OCI-LY3 (cell line): ENCODE measurements around the gene WDPCP.
"Not testable (repeated sequence)": the region's sequence is repeated elsewhere in the genome, so short reads cannot be mapped to it uniquely, and the experiment has no call there.

Experiments
- H2AFZ ChIP-seq: fragments of 200-600, 300-600 bp; shearing (Covaris generic); 2 replicates; pipeline ENCODE4 v1.6.0; 2014; ENCODE audit warnings: antibody characterized with exemption, low read depth, low read length
- H3K27ac ChIP-seq: fragments of 200-600, 300-600 bp; sonication (generic); 2 replicates; pipeline ENCODE4 v1.5.1; 2014; ENCODE audit warnings: mild to moderate bottlenecking, low read length, moderate library complexity, mixed read lengths
- H3K27me3 ChIP-seq: fragments of 200-600, 300-600 bp; sonication (generic); 2 replicates; pipeline ENCODE4 v1.6.1; 2014; ENCODE audit warnings: low read depth, low read length, mixed read lengths
- H3K36me3 ChIP-seq: fragments of 200-600, 300-600 bp; sonication (generic); replicated peaks from 2 replicates; pipeline ENCODE3; 2014; ENCODE audit warnings: low read depth, low read length, mixed read lengths
- H3K4me1 ChIP-seq: fragments of 300-600, 200-600 bp; sonication (generic); 2 replicates; pipeline ENCODE4 v1.6.1; 2014; ENCODE audit warnings: low read length, mixed read lengths
- H3K4me2 ChIP-seq: fragments of 200-600, 300-600 bp; sonication (generic); 2 replicates; pipeline ENCODE4 v1.6.1; 2014; ENCODE audit warnings: low read length, mixed read lengths
- H3K4me3 ChIP-seq: fragments of 300-600, 200-600 bp; sonication (generic); 2 replicates; pipeline ENCODE4 v1.5.1; 2014; ENCODE audit warnings: antibody characterized with exemption, mild to moderate bottlenecking, low read length, moderate library complexity
- H3K79me2 ChIP-seq: fragments of 300-600, 200-600 bp; shearing (Covaris generic); 2 replicates; pipeline ENCODE4 v1.6.1; 2014; ENCODE audit warnings: mild to moderate bottlenecking, low read length, mixed read lengths
- H3K9ac ChIP-seq: fragments of 300-600, 200-600 bp; shearing (Covaris generic); 2 replicates; pipeline ENCODE4 v1.6.0; 2014; ENCODE audit warnings: mild to moderate bottlenecking, low read length, moderate library complexity
- H3K9me3 ChIP-seq: fragments of 200-600, 300-600 bp; shearing (Covaris generic); 2 replicates; pipeline ENCODE4 v1.6.1; 2014; ENCODE audit warnings: low read length, mixed read lengths; ENCODE audit not compliant: insufficient read depth
- H4K20me1 ChIP-seq: fragments of 200-600, 300-600 bp; sonication (generic); 2 replicates; pipeline ENCODE4 v1.6.1; 2016; ENCODE audit warnings: low read length, mixed read lengths; ENCODE audit not compliant: insufficient read depth
- EZH2phosphoT487 ChIP-seq: fragments of 200-600 bp; shearing (Covaris generic); IDR thresholded peaks from 2 replicates; pipeline ENCODE4 v1.6.1; 2018; ENCODE audit warnings: antibody characterized with exemption, mixed run types, low read depth
- TF ChIP-seq, protein P1 (sequence below): fragments of 200-600, 300-600 bp; sonication (generic); IDR thresholded peaks from 2 replicates; pipeline ENCODE4 v1.5.1; 2014; ENCODE audit warnings: antibody characterized with exemption, low read length, low read depth

The WDPCP gene

GRCh38 chr2:63301481-63301880 is 286.8 kb downstream of the WDPCP start:
- Histone ChIP-seq H3K4me2 (no peak overlapping the region), H3K27me3 (no peaks in the 10 kb centered on the region), H3K79me2 (no peaks in the 10 kb centered on the region), H3K4me3 (no peak overlapping the region), H3K9me3 (0 out of 2 replicates have a peak, but pooled peaks cover 5% of the 10 kb centered on the region), H4K20me1 (no peaks in the 10 kb centered on the region), H3K36me3 (no peaks in the 10 kb centered on the region), H3K4me1 (no peaks in the 10 kb centered on the region), H3K27ac (no peak overlapping the region), H2AFZ (no peak overlapping the region), H3K9ac (no peak overlapping the region)
- TF ChIP-seq EZH2phosphoT487 = no peak
- TF ChIP-seq, protein P1, sequence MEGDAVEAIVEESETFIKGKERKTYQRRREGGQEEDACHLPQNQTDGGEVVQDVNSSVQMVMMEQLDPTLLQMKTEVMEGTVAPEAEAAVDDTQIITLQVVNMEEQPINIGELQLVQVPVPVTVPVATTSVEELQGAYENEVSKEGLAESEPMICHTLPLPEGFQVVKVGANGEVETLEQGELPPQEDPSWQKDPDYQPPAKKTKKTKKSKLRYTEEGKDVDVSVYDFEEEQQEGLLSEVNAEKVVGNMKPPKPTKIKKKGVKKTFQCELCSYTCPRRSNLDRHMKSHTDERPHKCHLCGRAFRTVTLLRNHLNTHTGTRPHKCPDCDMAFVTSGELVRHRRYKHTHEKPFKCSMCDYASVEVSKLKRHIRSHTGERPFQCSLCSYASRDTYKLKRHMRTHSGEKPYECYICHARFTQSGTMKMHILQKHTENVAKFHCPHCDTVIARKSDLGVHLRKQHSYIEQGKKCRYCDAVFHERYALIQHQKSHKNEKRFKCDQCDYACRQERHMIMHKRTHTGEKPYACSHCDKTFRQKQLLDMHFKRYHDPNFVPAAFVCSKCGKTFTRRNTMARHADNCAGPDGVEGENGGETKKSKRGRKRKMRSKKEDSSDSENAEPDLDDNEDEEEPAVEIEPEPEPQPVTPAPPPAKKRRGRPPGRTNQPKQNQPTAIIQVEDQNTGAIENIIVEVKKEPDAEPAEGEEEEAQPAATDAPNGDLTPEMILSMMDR = no peak

- Histone ChIP-seq H3K9ac (no peak overlapping the region), H3K36me3 (no peaks in the 10 kb centered on the region), H3K27me3 (no peaks in the 10 kb centered on the region), H3K4me3 (no peak overlapping the region), H4K20me1 (no peaks in the 10 kb centered on the region), H3K27ac (no peak overlapping the region), H3K79me2 (no peaks in the 10 kb centered on the region), H2AFZ (no peak overlapping the region), H3K9me3 (0 out of 2 replicates have a peak, but pooled peaks cover 5% of the 10 kb centered on the region), H3K4me1 (no peaks in the 10 kb centered on the region), H3K4me2 (no peak overlapping the region)
- TF ChIP-seq, protein P1 = peak; percentile 49
- TF ChIP-seq EZH2phosphoT487 = no peak
Measured at GRCh38 chr2:63300835-63301234, 287.4 kb downstream of the WDPCP start.

- Histone ChIP-seq H3K27ac (no peak overlapping the region), H4K20me1 (no peaks in the 10 kb centered on the region), H2AFZ (no peak overlapping the region), H3K27me3 (no peaks in the 10 kb centered on the region), H3K4me2 (no peak overlapping the region), H3K4me1 (no peaks in the 10 kb centered on the region), H3K9me3 (no peaks in the 10 kb centered on the region; the same call in 1 of the 2 replicates), H3K9ac (no peak overlapping the region), H3K36me3 (peaks cover 3% of the 10 kb centered on the region), H3K4me3 (no peak overlapping the region), H3K79me2 (no peaks in the 10 kb centered on the region)
- TF ChIP-seq, protein P1 = no peak
- TF ChIP-seq EZH2phosphoT487 = no peak
Measured at GRCh38 chr2:63287956-63288355, 300.3 kb downstream of the WDPCP start.

DNA sequence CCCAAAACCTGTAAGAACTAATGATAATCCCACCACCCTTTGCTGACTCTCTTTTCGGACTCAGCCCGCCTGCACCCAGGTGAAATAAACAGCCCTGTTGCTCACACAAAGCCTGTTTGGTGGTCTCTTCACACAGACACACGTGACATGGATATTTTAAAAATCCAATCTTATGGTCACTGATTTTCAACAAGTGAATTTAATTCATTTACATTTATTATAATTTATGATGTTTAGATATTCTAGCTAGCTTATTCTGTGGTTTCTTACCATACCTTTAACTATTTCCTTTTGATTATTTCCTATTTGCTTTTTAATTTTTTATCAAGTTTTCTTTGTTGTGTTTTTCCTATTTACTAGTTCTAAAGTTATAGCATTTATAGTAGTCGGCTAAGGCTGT is 301.8 kb downstream of the WDPCP start:
- H3K9me3 ChIP-seq, H3K27ac ChIP-seq, H3K4me3 ChIP-seq, H2AFZ ChIP-seq, H3K9ac ChIP-seq, H3K79me2 ChIP-seq, H4K20me1 ChIP-seq, H3K4me1 ChIP-seq, H3K36me3 ChIP-seq, H3K27me3 ChIP-seq, H3K4me2 ChIP-seq: not testable (repeated sequence)

GRCh38 chr2:63283273-63283672 is 305.0 kb downstream of the WDPCP start:
- Histone ChIP-seq H3K79me2 (no peaks in the 10 kb centered on the region), H3K4me3 (no peak overlapping the region), H3K27me3 (no peaks in the 10 kb centered on the region), H3K9me3 (no peaks in the 10 kb centered on the region; the same call in 1 of the 2 replicates), H3K4me2 (no peak overlapping the region), H3K9ac (no peak overlapping the region), H3K4me1 (no peaks in the 10 kb centered on the region), H2AFZ (no peak overlapping the region), H3K27ac (no peak overlapping the region), H3K36me3 (peaks cover 3% of the 10 kb centered on the region), H4K20me1 (no peaks in the 10 kb centered on the region)
- TF ChIP-seq, protein P1 = no peak
- TF ChIP-seq EZH2phosphoT487 = no peak
